Upper lobe of left lung (tissue), 6 donors: ENCODE results near the gene SFXN1. TPM values are rescaled to one million over a fixed set of nuclear protein-coding genes. Genes with fewer than 3 reads are reported as not detected.

ENCODE experiments used
- ATAC-seq, 2 donors: fragments of 200-7000 bp; cut with Tn5 transposase; one replicate each; pipeline ENCODE4 v1.9.1; 2022; ENCODE audit warnings: mild to moderate bottlenecking in 2 of 2, moderate library complexity in 2 of 2; ENCODE audit not compliant: low FRiP score in 2 of 2
- DNase-seq, 2 donors: peaks; one replicate each; pipeline ENCODE4 v3.0.0-alpha.2; 2019 to 2020
- H3K27ac ChIP-seq, 4 donors: fragments of 200-600 bp; sonication (generic); one replicate each; pipeline ENCODE4 v1.5.1; 2016 to 2019
- H3K27me3 ChIP-seq, 4 donors: fragments of 200-600 bp; sonication (generic); one replicate each; pipeline ENCODE4 v1.5.1; 2017 to 2019
- H3K36me3 ChIP-seq, 4 donors: fragments of 200-600 bp; sonication (generic); one replicate each; pipeline ENCODE4 v1.5.1; 2016 to 2019
- H3K4me1 ChIP-seq, 4 donors: fragments of 200-600 bp; sonication (generic); one replicate each; pipeline ENCODE4 v1.5.1; 2018 to 2019
- H3K4me3 ChIP-seq, 4 donors: fragments of 200-600 bp; sonication (generic); one replicate each; pipeline ENCODE4 v1.5.1; 2017 to 2019; ENCODE audit warnings: mild to moderate bottlenecking in 2 of 4, moderate library complexity in 1 of 4
- H3K9me3 ChIP-seq, 4 donors: fragments of 200-600 bp; sonication (generic); one replicate each; pipeline ENCODE4 v1.5.1; 2018 to 2019
- EP300 ChIP-seq, 4 donors: sonication (generic); formaldehyde crosslinking; IDR thresholded peaks; one replicate each; pipeline ENCODE4 v1.5.1; 2017; ENCODE audit warnings: antibody characterized with exemption in 4 of 4, control low read depth in 2 of 4
- POLR2A ChIP-seq, 4 donors: fragments of 450-650 bp; IDR thresholded peaks; one replicate each; pipeline ENCODE4 v1.5.1; 2016 to 2017; ENCODE audit warnings: antibody characterized with exemption in 4 of 4, mild to moderate bottlenecking in 2 of 4
- POLR2AphosphoS5 ChIP-seq, 2 donors: sonication (generic); formaldehyde crosslinking; IDR thresholded peaks; one replicate each; pipeline ENCODE4 v1.5.1; 2017; ENCODE audit warnings: antibody characterized with exemption in 2 of 2
- WGBS, 2 donors: methylation state at CpG; one replicate each; pipeline ENCODE4 v1.1.5; 2017 to 2018; 5-methylcytosine and 5-hydroxymethylcytosine counted together
- total RNA-seq, 6 donors: library from RNA; depleted of rRNA in 4 of 6; stranded (reverse); fragments of >200 nt in 4 of 6; gene quantifications; one replicate each; pipeline versions ENCODE4 v1.1.0 to v1.2.1, GENCODE V29; 2016 to 2021
- TF ChIP-seq, protein P1 (sequence below), 6 experiments: fragments of 450-650 bp in 4 of 6; fragments of 200-600 bp in 2 of 6; sonication (generic) in 2 of 6; IDR thresholded peaks; one replicate each; pipeline ENCODE4 v1.5.1; 2016 to 2019; ENCODE audit warnings: antibody characterized with exemption in 6 of 6
- donor health status: DM: no; HTN: no; CAD: no; lungs with moderate emphysema.
- donor health status: DM: no; HTN: yes; CAD: no; lungs with severe emphysema.

The SFXN1 gene
- total RNA-seq, 6 donors from 2014 or later: 5.2 to 47.1 (median 18.3) TPM

DNA sequence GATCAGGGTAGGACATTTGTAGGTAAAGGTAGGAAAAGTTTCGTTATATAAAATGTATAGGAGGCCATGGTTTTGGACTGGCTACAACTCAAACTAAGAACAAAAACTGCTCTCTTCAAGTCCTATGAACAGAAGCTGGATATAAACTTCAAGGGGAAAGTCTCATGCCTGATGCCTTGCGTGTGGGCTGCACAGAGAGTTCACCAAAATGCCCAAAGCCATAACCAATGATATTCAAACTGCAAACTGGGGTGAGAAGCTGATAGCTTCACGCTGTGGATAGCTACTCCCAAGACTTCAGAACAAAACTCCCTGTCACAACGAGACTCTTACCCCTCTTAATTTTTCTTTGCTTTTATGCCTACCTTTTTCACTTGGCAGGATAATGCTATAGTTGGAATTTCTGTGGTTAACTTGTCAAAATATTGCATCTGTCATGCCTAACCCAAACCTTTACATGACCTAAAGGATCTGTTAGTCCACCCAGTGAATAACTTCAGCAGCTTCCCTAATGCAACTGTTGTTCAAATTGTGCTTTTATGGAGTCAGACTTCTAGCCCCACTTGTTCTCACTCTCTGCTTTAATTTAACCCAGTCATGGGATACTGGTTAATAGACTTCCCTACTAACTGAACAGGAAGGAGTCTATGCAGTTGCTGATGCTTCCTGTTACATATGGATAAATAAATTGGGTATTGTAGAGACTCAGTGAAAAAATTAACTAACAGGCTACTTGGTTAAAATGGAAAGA lies 71.9 kb downstream of the SFXN1 start:
- Histone ChIP-seq H3K4me3 (no peak overlapping the region), H3K27ac (no peak overlapping the region), H3K36me3 (no peaks in the 10 kb centered on the region), H3K9me3 (no peaks in the 10 kb centered on the region), H3K27me3 (no peaks in the 10 kb centered on the region), H3K4me1 (no peaks in the 10 kb centered on the region)
- no peak for DNase-seq
- WGBS, 2 donors: 78 to 80% methylated on average over 4 of the region's 4 CpGs
- TF ChIP-seq EP300 (IDR thresholded peaks at IDR 0.05): no peak
- no peak for TF ChIP-seq POLR2AphosphoS5 (IDR thresholded peaks at IDR 0.05)
- no peak for ATAC-seq

DNA sequence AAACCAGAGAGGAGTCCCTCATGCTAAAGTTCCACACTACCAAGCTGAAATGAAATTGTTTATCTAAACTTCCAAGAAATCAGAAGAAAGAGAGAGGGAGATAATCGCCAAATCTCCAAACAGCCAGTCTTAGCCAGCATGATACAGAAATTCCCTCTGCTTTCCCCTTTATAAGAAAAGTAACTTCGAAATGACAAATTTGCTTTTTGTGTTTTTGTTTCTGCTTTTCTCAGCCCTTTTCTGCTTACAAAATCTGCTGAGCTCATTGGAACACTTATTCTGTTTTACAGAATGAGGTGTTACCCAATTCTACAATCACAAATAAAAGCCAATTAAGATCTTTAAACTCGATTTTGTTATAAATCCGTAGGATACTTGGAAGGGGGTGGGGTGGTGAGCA lies 72.9 kb downstream of the SFXN1 start:
- Histone ChIP-seq H3K27ac (no peak overlapping the region), H3K36me3 (no peaks in the 10 kb centered on the region), H3K9me3 (no peaks in the 10 kb centered on the region), H3K27me3 (no peaks in the 10 kb centered on the region), H3K4me1 (no peaks in the 10 kb centered on the region), H3K4me3 (no peak overlapping the region)
- no peak for ATAC-seq
- DNase-seq: no peak
- WGBS, 2 donors: 61 to 67% methylated on average over 4 of the region's 4 CpGs
- TF ChIP-seq EP300 (IDR thresholded peaks at IDR 0.05): no peak

DNA sequence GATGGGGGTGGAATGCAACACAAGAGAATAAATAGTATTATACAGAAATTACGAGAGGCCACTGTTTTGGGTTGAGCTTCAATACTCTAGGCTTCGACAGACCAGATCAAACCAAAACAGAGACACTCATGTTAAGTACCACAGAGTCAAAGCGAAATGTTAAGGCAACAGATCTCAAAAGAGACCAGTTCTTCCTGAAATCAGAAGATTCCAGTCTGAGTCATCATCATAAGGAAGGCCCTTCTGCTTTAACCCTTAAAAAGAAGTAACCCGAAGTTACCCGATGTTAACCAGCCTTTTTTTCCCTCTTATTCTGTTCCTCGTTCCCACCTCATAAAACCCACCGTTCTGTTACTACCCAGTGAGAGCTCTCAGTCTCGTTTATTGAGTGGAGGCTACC lies 75.9 kb downstream of the SFXN1 start:
- H3K9me3 ChIP-seq: no peaks in the 10 kb centered on the region
- ATAC-seq (no peak), DNase-seq (no peak)
- TF ChIP-seq, protein P1, sequence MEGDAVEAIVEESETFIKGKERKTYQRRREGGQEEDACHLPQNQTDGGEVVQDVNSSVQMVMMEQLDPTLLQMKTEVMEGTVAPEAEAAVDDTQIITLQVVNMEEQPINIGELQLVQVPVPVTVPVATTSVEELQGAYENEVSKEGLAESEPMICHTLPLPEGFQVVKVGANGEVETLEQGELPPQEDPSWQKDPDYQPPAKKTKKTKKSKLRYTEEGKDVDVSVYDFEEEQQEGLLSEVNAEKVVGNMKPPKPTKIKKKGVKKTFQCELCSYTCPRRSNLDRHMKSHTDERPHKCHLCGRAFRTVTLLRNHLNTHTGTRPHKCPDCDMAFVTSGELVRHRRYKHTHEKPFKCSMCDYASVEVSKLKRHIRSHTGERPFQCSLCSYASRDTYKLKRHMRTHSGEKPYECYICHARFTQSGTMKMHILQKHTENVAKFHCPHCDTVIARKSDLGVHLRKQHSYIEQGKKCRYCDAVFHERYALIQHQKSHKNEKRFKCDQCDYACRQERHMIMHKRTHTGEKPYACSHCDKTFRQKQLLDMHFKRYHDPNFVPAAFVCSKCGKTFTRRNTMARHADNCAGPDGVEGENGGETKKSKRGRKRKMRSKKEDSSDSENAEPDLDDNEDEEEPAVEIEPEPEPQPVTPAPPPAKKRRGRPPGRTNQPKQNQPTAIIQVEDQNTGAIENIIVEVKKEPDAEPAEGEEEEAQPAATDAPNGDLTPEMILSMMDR (IDR thresholded peaks at IDR 0.05): no peak
- TF ChIP-seq POLR2AphosphoS5 (IDR thresholded peaks at IDR 0.05) (no peak), EP300 (IDR thresholded peaks at IDR 0.05) (no peak), POLR2A (IDR thresholded peaks at IDR 0.05) (no peak)
- no peak overlapping the region for H3K4me3 ChIP-seq
- H3K36me3 ChIP-seq: no peaks in the 10 kb centered on the region
- WGBS, 2 donors: 79 to 89% methylated on average over 8 of the region's 8 CpGs
- H3K27me3 ChIP-seq: no peaks in the 10 kb centered on the region
- H3K4me1 ChIP-seq: no peaks in the 10 kb centered on the region
- H3K27ac ChIP-seq: no peak overlapping the region

DNA sequence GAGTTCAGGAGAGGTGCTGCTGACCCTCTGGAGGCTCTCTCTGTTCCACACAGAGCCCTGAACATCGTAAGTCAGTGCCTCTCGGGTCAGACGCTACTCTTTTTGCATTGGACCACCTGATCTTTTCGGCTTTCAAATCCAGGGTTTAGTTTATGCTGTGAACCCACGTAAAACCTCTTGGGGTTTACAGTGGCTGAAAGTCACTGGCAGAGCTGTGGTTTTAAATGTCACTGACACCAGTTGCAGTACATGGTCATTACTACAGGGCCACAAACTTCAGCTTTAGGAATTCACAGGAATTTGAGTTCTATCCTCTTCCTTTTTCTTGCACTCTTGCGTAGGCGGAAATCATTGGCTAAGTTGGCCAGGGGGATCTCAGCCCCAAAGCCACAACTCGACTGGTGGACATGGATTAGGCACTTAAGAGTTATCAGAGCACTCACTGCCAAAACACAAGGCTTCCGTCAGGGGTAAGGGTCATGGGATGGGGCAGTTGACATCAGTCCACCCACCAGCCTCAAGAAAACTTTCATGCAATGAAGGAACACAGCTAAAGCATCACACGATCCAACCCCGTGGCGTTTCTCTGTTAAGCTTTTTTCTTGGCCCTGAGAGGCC lies 76.9 kb downstream of the SFXN1 start:
- DNase-seq (no peak), ATAC-seq (no peak)
- H3K4me1 ChIP-seq: no peaks in the 10 kb centered on the region
- H3K27ac ChIP-seq: no peak overlapping the region
- no peaks in the 10 kb centered on the region for H3K36me3 ChIP-seq
- H3K9me3 ChIP-seq: no peaks in the 10 kb centered on the region
- no peak overlapping the region for H3K4me3 ChIP-seq
- no peaks in the 10 kb centered on the region for H3K27me3 ChIP-seq
- TF ChIP-seq POLR2AphosphoS5 (IDR thresholded peaks at IDR 0.05): no peak
- TF ChIP-seq, protein P1 (IDR thresholded peaks at IDR 0.05): no peak
- TF ChIP-seq EP300 (IDR thresholded peaks at IDR 0.05): no peak
- no peak for TF ChIP-seq POLR2A (IDR thresholded peaks at IDR 0.05)
- 80 to 89% methylated on average over 12 of the region's 12 CpGs for WGBS, 2 donors

DNA sequence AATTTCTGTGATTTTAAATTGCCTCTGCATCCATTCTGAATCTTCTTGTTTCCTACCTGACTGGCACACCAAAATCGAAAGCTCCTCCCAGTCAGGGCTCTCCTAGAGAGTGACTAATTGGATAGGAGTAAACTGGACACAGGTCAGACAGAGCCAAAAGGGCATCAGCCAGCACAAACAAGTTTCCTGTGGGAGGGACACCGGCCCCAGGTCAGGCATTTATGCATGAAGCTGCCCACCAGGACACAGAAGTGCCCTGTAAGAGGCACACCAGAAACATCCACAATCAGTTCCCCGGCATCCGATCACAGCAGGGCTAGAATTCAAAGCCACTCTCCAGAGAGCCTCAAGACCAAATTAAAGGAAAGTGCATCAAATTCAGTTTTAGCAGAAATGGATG lies 78.4 kb downstream of the SFXN1 start:
- no peak overlapping the region for H3K27ac ChIP-seq
- no peaks in the 10 kb centered on the region for H3K36me3 ChIP-seq
- DNase-seq: no peak
- H3K9me3 ChIP-seq: no peaks in the 10 kb centered on the region
- no peaks in the 10 kb centered on the region for H3K4me1 ChIP-seq
- TF ChIP-seq, protein P1 (IDR thresholded peaks at IDR 0.05): no peak
- TF ChIP-seq POLR2AphosphoS5 (IDR thresholded peaks at IDR 0.05) (no peak), EP300 (IDR thresholded peaks at IDR 0.05) (no peak), POLR2A (IDR thresholded peaks at IDR 0.05) (no peak)
- H3K4me3 ChIP-seq: no peak overlapping the region
- 63 to 69% methylated on average over 4 of the region's 4 CpGs for WGBS, 2 donors
- H3K27me3 ChIP-seq: no peaks in the 10 kb centered on the region
- ATAC-seq: no peak

DNA sequence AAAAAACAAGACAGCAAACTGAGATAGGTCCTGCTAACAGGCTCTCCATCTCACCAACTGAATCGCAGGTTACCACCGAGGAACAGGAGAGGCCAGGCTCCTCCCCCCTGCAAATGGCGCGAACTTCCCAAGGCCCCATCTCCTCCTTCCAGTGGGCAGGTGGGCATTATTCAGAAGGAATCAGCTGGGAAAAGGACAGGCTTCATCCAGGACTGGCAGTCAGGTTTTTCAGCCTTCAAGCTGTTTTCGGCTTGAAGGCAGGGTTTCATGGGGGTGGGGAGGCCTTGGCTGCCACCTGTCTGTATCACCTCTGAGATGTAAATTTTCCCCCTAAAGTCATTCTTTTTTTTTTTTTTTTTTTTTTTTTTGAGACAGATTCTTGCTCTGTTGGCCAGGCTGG lies 79.4 kb downstream of the SFXN1 start:
- TF ChIP-seq EP300 (IDR thresholded peaks at IDR 0.05): no peak
- TF ChIP-seq, protein P1 (IDR thresholded peaks at IDR 0.05): no peak
- no peak for TF ChIP-seq POLR2A (IDR thresholded peaks at IDR 0.05)
- no peak for TF ChIP-seq POLR2AphosphoS5 (IDR thresholded peaks at IDR 0.05)
- Histone ChIP-seq H3K4me1 (no peaks in the 10 kb centered on the region), H3K27me3 (no peaks in the 10 kb centered on the region), H3K27ac (no peak overlapping the region), H3K4me3 (no peak overlapping the region), H3K36me3 (no peaks in the 10 kb centered on the region), H3K9me3 (no peaks in the 10 kb centered on the region)
- ATAC-seq: no peak
- no peak for DNase-seq
- 71 to 74% methylated on average over 5 of the region's 5 CpGs for WGBS, 2 donors
